ENCODE data around the gene PWP1.

- no peak for TF ChIP-seq ARNTL (CRISPR knock-in tag; IDR thresholded peaks at IDR 0.05; ENCODE audit: borderline replicate concordance, low read depth)
- TF ChIP-seq, protein P1, sequence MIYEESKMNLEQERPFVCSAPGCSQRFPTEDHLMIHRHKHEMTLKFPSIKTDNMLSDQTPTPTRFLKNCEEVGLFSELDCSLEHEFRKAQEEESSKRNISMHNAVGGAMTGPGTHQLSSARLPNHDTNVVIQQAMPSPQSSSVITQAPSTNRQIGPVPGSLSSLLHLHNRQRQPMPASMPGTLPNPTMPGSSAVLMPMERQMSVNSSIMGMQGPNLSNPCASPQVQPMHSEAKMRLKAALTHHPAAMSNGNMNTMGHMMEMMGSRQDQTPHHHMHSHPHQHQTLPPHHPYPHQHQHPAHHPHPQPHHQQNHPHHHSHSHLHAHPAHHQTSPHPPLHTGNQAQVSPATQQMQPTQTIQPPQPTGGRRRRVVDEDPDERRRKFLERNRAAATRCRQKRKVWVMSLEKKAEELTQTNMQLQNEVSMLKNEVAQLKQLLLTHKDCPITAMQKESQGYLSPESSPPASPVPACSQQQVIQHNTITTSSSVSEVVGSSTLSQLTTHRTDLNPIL (CRISPR knock-in tag; IDR thresholded peaks at IDR 0.05; ENCODE audit: low read depth) = no peak
- TF ChIP-seq TOX (CRISPR knock-in tag; IDR thresholded peaks at IDR 0.05; ENCODE audit: borderline replicate concordance) = no peak
- TF ChIP-seq OSR1 (CRISPR knock-in tag; IDR thresholded peaks at IDR 0.05) = no peak
- TF ChIP-seq BACH2 (CRISPR knock-in tag; IDR thresholded peaks at IDR 0.05; ENCODE audit: borderline replicate concordance) = no peak
These were observed 624 bp upstream of the PWP1 start for GRCh38 chr12:107684990-107685359.
